ENCODE measurements around the gene CCDC88B.

Gene CCDC88B

GRCh38 chr11:64384028-64384737 is 44.2 kb downstream of the CCDC88B start:
- no peak for DNase-seq

DNA sequence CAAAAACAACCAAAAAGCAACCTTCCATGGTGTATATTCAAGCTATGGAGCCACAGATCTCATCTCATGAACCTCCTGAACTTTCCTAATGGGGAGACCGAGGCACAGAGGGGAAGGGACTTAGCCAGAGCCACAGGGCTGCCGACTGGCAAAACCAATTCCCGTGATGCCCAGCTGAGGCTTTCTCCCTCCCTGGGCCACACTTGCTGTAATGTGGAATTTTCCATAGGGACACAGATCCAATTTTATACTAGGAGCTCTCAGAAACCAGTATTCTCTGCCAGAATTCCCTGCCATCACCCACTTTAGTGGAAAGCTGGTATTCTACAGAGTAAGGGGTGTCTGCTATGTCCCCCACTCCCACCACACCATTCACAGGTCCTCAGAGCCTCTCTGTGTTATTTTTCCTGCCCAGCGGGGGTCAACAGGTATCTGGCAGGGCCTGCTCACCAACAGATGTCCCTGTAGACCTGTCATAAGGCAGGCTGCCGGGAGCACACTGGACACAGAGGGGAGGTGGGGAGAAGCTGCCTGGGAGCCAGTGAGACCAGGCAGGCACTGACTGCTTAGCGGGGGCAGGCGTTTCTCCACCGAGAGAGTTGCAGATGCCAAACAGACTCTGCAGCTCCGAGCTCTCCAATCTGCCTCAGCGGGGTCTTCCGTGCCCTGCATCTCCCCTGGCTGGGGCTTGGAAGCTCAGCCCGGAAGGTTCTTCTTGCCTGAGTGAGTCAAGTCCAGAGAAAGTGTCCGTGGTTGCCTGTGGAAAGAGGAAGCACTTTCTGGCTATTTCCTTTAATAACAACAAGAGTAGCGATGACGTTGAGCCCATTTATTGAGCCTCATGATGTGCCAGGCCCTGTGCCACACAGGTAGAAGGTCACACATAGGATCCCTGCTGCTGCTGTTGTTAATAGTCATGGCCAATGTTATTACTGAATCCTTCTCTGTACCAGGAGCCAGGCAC is 45.3 kb downstream of the CCDC88B start:
- no peak for DNase-seq

GRCh38 chr11:64385945-64386704 is 46.1 kb downstream of the CCDC88B start:
- no peak for DNase-seq

- no peak for DNase-seq
Measured at GRCh38 chr11:64387916-64388315, 47.9 kb downstream of the CCDC88B start.

DNA sequence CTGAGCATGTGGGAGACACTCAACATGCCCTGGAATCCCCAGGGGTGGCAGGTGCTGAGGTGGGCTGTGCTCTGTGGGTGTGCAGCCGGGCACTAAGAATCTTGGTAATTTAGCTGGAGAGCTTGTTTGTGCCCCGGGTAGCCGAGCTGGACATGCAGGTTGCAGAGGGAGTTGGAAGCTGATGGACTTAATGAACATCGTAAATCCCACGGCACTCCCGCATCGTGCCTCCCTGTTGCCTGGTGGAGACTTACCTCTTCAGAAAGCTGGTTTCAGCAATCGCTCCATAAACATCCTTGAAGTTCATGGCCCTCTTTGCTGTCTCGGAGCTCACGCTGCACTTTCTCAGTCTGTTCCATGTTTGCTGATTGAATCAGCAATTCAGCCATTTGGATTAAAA is 48.9 kb downstream of the CCDC88B start:
- no peak for DNase-seq

DNA sequence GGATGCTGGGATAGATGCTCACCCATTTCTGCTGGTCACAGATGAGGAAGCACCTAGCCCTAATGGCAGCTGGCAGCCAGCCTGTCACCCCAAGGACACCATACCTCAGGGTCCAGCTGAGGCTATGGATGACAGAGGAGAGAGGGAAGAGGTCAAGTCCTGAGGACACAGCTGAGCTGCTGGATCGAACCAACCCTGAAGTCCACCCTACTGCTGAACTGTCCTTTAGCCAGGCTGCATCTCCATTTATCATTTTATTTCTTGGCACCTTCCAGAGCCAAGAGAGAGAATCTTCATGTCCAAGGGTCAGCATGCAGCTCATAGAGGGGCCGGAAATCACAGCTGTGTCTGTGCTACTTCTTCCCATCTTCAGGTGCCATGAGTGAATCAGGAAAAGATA is 49.8 kb downstream of the CCDC88B start:
- DNase-seq: no peak

DNA sequence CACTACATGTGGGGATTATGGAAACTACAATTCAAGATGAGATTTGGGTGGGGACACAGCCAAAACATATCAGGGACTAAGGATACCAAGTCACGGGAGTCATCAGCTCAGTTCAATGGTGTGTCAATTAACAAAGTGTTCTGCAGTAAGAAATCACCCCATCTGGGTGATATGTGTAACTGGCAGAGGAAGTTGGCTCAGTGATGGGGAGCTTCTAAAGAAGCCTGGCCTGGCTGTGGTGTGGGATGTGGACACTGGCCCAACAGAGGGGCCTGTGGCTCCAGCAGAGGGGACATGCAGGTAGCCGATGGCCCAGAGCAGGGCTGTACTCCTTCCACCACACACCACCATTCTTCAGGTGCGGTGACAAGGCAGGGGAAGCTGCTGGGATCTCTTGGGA is 50.6 kb downstream of the CCDC88B start:
- DNase-seq: no peak

DNA sequence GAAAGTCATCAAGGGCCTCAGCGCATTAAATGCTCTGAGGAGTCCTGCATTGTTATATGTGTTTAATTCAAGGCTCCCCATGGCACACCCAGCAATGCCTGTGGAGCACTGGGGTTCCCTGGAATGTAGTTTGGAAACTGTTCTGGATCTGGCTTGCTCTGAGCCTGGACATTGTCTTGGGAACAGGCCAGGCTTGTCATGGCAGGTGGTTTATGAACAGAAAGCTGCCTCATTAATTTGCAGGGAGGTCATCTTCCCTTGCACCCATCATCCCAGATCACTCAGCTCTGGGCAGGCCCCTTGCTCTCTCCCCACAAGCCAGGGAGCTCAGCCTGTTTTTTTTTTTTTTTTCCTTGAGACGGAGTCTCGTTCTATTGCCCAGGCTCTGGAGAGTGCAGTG is 51.8 kb downstream of the CCDC88B start:
- no peak for DNase-seq

DNA sequence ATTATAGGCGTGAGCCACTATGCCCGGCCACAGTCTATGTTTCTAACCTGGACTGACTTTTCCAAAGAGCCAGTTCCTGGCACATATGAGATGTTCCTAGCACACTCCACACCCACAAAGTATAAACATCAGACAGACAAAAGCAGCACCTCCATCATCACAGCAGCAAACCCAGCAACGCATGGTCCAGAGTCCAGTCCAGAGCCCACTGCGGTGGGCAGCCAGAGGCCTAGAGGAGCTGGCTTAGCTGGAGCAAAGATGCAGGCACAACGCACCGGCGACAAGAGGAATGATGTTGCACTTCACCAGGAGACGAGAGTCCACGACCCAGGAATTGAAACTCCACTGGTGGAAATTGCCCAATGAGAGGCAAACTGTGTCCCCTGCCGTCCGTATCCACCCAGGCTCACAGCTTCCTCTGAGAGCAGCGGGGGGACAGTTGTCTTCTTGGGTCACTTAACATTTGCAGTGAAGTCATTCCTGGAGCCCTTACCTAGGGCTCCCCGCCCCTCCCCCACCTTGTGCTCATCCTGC is 55.6 kb downstream of the CCDC88B start:
- no peak for DNase-seq

- DNase-seq: no peak
Measured at GRCh38 chr11:64396079-64396591, 56.1 kb downstream of the CCDC88B start.

GRCh38 chr11:64400102-64400501 is 60.1 kb downstream of the CCDC88B start:
- no peak for DNase-seq

- DNase-seq: no peak
Measured at GRCh38 chr11:64400667-64401066, 60.7 kb downstream of the CCDC88B start.

GRCh38 chr11:64401775-64402174 is 61.8 kb downstream of the CCDC88B start:
- DNase-seq: no peak

DNA sequence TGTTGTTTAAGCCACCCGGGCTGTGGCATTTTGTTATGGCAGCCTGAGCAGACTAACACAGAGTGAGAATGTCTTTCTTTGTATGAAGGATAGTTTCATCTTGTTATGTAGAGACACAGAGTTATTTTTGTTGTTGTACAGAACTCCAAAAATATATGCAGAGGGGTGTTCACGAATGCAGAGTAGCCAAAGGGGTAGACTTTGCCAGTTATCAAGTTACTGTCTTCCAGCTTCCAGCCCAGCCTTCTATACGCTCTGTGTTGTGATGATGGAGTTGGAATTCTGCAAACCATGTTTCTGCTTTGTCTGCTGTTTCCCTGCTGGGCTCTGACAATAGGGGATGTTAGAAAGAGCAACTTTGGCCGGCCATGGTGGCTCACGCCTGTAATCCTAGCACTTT is 63.1 kb downstream of the CCDC88B start:
- DNase-seq: no peak

GRCh38 chr11:64406221-64406946 is 66.4 kb downstream of the CCDC88B start:
- DNase-seq: no peak
